Measurements from ENCODE around the gene PLCH2. TPM values are rescaled to one million over a fixed set of nuclear protein-coding genes. Genes with fewer than 3 reads are reported as not detected.

The PLCH2 gene
- total and polyA plus RNA-seq, 9 of the 15 experiments (the other 6 are each of a cell fraction or from before 2014, with no cell fraction given): 0.16 TPM; not detected in 8

DNA sequence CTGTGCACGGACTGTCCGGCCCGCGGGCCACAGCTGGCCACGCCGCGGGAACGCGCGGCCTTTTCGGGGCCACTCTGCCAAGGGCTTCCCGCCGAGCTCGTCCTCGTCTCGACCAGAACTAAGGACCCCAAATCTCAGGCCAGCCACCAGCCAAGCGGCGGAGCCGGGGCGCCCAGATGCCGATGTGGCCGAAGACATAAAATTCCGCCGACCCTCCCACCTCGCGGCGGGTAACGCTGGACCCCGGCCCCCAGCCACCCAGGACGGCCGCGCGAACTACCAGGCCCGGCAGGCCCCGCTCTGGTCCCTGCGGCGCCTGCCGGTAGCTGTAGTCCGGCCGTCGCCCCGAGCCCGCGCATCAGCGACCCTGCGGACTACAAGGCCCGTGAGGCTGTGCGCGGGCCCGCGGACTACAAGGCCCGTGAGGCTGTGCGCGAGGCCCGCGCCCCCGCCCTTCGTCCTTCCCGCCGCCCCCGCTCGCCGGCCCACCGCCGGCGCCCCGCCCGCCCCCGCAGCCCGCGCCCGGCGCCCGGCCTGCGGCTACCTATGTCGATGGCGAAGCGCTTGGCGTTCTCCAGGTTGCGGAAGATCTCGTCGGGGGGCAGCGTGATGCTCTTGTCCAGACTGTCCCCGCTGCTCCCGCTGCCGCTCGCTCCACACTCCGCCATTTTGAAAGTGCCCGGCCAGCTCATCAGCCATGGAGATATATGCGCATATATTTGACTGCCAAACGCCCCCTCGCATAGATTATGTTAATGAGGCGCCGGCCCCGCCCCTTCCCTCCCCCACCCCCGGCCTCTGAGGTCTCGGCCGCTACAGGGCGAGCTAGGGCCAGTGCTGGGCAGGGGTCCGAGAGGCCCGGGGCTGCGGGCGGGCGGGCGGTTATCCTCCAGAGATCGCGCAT is 50.1 kb downstream of the PLCH2 start, which contains the start of gene PANK4 (continued):
- TF ChIP-seq PHB2 (IDR thresholded peaks at IDR 0.05; ENCODE audit: low read depth): no peak
- no peak for TF ChIP-seq RHOXF2B (CRISPR knock-in tag; conservative IDR thresholded peaks at IDR 0.05)
- TF ChIP-seq BHLHE40 (IDR thresholded peaks at IDR 0.05; ENCODE audit: low read length): no peak
- TF ChIP-seq, protein P1, sequence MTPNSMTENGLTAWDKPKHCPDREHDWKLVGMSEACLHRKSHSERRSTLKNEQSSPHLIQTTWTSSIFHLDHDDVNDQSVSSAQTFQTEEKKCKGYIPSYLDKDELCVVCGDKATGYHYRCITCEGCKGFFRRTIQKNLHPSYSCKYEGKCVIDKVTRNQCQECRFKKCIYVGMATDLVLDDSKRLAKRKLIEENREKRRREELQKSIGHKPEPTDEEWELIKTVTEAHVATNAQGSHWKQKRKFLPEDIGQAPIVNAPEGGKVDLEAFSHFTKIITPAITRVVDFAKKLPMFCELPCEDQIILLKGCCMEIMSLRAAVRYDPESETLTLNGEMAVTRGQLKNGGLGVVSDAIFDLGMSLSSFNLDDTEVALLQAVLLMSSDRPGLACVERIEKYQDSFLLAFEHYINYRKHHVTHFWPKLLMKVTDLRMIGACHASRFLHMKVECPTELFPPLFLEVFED (CRISPR knock-in tag; conservative IDR thresholded peaks at IDR 0.05): no peak
- no peak for TF ChIP-seq SMARCA5 (IDR thresholded peaks at IDR 0.05)
- TF ChIP-seq RAD51 (IDR thresholded peaks at IDR 0.05; ENCODE audit: borderline replicate concordance, low read depth): no peak
- TF ChIP-seq ZNF324 (CRISPR knock-in tag; IDR thresholded peaks at IDR 0.05): no peak
- no peak for TF ChIP-seq FOXM1 (IDR thresholded peaks at IDR 0.05; ENCODE audit: low read depth)
- TF ChIP-seq FOXM1 (CRISPR knock-in tag; IDR thresholded peaks at IDR 0.05; ENCODE audit: low read depth): 0 out of 2 replicates have a peak, but pooled peaks have one; percentile 45
- peak; percentile 96 for TF ChIP-seq ZNF76 (CRISPR knock-in tag; IDR thresholded peaks at IDR 0.05; ENCODE audit: borderline replicate concordance)
- no peak for TF ChIP-seq SMARCC2 (IDR thresholded peaks at IDR 0.05; ENCODE audit: low read depth)
- TF ChIP-seq KDM5B (IDR thresholded peaks at IDR 0.05; ENCODE audit: insufficient replicate concordance, low read depth, low read length): no peak
- TF ChIP-seq, protein P2, sequence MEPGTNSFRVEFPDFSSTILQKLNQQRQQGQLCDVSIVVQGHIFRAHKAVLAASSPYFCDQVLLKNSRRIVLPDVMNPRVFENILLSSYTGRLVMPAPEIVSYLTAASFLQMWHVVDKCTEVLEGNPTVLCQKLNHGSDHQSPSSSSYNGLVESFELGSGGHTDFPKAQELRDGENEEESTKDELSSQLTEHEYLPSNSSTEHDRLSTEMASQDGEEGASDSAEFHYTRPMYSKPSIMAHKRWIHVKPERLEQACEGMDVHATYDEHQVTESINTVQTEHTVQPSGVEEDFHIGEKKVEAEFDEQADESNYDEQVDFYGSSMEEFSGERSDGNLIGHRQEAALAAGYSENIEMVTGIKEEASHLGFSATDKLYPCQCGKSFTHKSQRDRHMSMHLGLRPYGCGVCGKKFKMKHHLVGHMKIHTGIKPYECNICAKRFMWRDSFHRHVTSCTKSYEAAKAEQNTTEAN (CRISPR knock-in tag; IDR thresholded peaks at IDR 0.05): no peak
- TF ChIP-seq BCL6 (CRISPR knock-in tag; IDR thresholded peaks at IDR 0.05): peak; percentile 94
- TF ChIP-seq SP2 (IDR thresholded peaks at IDR 0.05; ENCODE audit: extremely low read depth, low read depth, low read length, poor library complexity, severe bottlenecking): peak; percentile 16
- TF ChIP-seq ZNF354B (CRISPR knock-in tag; IDR thresholded peaks at IDR 0.05): peak; percentile 81
- TF ChIP-seq RAD21 (CRISPR knock-in tag; conservative IDR thresholded peaks at IDR 0.05 in 1 of 2, IDR thresholded peaks at IDR 0.05 in 1 of 2): no peak
- TF ChIP-seq ZNF232 (CRISPR knock-in tag; IDR thresholded peaks at IDR 0.05): no peak
- no peak for TF ChIP-seq HDAC6 (IDR thresholded peaks at IDR 0.05; ENCODE audit: low read depth, low read length)
- TF ChIP-seq STAT5A (IDR thresholded peaks at IDR 0.05; ENCODE audit: borderline replicate concordance, low read length): no peak
- no peak for TF ChIP-seq NCOA6 (IDR thresholded peaks at IDR 0.05)
- TF ChIP-seq, protein P3, sequence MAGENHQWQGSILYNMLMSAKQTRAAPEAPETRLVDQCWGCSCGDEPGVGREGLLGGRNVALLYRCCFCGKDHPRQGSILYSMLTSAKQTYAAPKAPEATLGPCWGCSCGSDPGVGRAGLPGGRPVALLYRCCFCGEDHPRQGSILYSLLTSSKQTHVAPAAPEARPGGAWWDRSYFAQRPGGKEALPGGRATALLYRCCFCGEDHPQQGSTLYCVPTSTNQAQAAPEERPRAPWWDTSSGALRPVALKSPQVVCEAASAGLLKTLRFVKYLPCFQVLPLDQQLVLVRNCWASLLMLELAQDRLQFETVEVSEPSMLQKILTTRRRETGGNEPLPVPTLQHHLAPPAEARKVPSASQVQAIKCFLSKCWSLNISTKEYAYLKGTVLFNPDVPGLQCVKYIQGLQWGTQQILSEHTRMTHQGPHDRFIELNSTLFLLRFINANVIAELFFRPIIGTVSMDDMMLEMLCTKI (IDR thresholded peaks at IDR 0.05; ENCODE audit: partially characterized antibody): no peak
- no peak; the same call in 1 of the 2 replicates for TF ChIP-seq EP400 (IDR thresholded peaks at IDR 0.05)
- no peak for TF ChIP-seq NR1H2 (CRISPR knock-in tag; IDR thresholded peaks at IDR 0.05)
- TF ChIP-seq KAT2B (IDR thresholded peaks at IDR 0.05; ENCODE audit: low read depth, low read length): no peak
